ENCODE measurements around the gene DCPS.
"Not testable (repeated sequence)": the region's sequence is repeated elsewhere in the genome, so short reads cannot be mapped to it uniquely, and the experiment has no call there.

The DCPS gene

GRCh38 chr11:126357969-126358762, 54.3 kb downstream of the DCPS start:
- DNase-seq (ENCODE audit: extremely low read depth in 1 of 2, low read depth in 1 of 2), result no peak

DNA sequence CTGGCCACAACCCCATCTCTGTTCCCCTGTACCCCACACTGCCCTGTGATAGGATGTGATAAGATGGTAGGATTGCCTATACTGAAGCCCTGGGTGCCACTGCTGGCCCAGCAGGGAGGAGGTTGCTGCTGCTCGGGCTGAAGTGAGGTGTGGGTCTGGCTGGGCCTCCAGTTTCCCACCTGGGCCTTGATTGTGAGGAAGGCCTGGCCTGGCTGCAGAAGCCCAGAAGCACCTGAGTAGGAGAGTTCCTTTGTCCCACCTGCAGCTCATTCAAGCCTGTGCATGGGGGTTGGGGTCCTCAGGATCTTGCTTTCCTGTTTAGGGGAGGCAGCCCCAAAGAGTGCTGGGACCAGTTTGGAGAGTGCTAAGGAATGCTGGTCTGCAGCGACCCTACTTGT, 54.9 kb downstream of the DCPS start:
- no peak for DNase-seq (ENCODE audit: extremely low read depth in 1 of 2, low read depth in 1 of 2)

DNA sequence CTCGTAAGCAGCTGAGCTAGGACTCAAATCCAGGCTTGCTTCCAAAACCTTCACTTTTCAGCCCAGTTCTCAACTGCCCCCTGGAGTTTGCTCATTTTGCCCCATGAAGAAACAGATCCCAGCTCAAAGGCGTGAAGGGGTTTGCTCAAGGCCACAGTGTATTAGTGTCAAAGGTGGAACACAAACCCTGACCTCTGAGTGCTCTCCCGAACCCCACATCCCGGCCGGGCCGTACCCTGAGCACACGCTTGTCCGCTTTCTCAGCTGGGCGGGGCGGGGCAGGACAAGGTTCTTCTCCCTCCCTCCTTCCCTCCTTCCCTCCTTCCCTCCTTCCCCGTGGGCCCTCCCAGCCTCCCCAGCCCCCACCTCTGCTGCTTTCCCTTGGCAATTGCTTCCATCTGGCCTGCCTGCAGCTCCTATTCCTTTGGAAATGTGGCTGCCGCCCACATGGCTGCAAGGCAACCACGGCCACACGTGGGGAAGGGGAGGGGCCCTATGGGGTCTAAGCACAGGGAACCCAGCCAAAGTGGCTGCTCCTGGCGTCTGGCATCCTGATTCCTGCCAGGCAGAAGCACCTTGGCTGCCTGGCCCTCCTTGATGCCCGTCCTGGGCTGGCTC, 55.7 kb downstream of the DCPS start:
- DNase-seq (ENCODE audit: extremely low read depth in 1 of 2, low read depth in 1 of 2), result no peak

GRCh38 chr11:126360049-126360446, 56.2 kb downstream of the DCPS start:
- DNase-seq (ENCODE audit: extremely low read depth in 1 of 2, low read depth in 1 of 2), result no peak

DNA sequence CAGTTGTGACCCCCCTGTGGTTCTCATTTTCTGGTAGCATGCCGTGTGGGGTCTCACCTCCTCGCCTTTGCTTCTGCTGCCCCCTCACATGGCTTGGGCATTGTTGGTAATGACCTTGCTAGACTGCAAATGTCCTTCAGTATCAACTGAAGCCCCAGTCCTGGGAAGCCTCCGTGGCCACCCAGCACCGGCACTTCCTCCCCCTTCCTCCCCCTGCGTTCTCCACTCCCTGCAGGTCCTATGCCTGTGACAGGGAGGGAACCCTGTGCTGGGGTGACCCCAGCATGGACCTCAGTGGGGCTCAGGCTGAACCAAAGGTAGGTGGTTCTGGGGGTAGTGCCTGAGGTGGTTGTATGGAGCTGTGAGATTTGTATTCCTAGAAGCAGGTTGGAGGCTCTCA, 57.5 kb downstream of the DCPS start:
- DNase-seq (ENCODE audit: extremely low read depth in 1 of 2, low read depth in 1 of 2), result no peak

DNA sequence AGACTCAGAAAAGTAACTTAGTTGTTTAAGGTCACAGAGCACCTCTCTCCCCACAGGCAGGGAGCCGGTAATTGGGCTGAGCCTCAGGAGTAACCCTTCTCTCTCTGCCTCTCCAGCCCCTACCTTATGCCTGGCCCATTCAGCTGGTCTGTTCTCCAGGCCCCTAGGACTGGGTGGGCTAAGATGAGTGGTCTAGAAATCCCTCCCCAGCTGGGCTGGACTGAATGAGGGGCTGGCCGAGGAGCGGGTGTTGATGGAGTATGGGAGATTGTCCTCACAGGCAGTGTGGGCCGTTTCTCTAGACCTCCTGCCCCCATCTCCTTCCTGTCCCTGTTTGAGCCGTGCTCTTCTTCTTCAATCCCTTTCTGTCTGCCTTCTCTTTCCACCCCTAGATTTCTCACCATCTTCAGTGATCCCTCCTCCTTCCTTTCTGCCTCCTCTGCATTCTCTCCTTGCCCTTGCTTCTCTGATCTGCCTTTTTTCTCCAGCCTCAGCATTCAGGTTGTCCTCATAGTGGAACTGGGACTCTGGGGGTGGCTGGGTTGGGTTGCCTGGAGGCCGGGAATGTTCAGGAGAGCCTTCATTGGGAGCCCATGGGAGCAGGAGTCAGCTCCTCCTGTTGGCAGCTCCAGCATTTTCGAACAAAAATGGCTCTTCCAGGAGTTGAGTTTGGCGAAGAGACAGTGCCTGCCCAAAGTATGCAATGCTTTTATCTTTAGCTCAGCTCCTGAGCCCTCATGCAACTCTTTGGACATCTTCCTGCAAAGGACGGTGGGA, 59.2 kb downstream of the DCPS start:
- DNase-seq (ENCODE audit: extremely low read depth in 1 of 2, low read depth in 1 of 2), result no peak

DNA sequence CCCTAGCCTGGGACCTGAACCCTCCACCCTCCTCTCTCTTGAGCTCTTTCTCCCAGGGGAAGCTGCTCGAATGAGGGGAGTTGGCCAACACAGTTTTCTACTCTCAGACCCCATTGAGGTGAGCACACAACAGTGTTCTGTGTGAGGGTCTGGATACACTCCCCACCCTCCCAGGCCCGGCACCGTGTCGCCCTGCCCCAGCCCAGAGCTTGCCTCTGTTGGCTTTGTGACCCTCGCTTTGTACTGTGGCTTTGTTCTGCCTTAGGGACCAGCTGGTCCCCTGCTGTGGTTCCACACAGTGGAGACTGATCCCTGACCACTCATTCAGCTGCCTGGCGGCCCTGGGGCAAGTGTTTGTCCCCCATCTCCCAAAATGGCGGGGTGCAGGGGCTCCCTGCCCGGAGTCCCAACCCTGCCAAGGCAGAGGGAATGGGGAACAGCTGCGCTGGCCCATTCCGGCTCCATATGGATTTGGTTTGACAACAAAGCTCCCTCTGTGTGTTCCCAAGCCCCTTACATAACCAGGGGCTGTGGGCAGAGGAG, 59.9 kb downstream of the DCPS start:
- no peak for DNase-seq (ENCODE audit: extremely low read depth in 1 of 2, low read depth in 1 of 2)

GRCh38 chr11:126364735-126365134, 60.9 kb downstream of the DCPS start:
- DNase-seq (ENCODE audit: extremely low read depth in 1 of 2, low read depth in 1 of 2), result not testable (repeated sequence)

DNA sequence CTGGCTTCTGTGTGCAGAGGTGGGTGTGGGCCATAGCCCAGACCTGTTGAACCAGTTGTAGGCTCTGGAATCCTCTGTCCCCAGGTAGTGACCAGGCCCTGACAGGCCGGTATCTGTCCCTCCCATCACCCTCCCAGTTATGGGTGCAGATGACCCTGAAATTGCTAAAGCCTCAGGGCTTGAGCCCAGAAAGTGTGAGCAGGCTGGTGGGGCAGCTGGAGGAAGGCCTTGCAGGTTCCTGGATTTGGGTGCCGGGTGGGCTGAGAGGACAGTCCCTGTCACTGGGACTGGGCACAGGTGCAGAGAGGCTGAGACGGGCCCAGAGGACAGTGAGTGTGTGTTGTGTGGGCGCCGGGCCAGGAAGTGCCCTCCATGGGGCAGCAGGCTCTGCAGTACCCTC, 61.6 kb downstream of the DCPS start:
- not testable (repeated sequence) for DNase-seq (ENCODE audit: extremely low read depth in 1 of 2, low read depth in 1 of 2)

- DNase-seq (ENCODE audit: extremely low read depth in 1 of 2, low read depth in 1 of 2), result no peak
Measured at GRCh38 chr11:126366064-126366822, 62.4 kb downstream of the DCPS start.

GRCh38 chr11:126366823-126367654, 63.2 kb downstream of the DCPS start:
- DNase-seq (ENCODE audit: extremely low read depth in 1 of 2, low read depth in 1 of 2), result not testable (repeated sequence)

- not testable (repeated sequence) for DNase-seq (ENCODE audit: extremely low read depth in 1 of 2, low read depth in 1 of 2)
Measured at GRCh38 chr11:126367806-126368205, 63.9 kb downstream of the DCPS start.

DNA sequence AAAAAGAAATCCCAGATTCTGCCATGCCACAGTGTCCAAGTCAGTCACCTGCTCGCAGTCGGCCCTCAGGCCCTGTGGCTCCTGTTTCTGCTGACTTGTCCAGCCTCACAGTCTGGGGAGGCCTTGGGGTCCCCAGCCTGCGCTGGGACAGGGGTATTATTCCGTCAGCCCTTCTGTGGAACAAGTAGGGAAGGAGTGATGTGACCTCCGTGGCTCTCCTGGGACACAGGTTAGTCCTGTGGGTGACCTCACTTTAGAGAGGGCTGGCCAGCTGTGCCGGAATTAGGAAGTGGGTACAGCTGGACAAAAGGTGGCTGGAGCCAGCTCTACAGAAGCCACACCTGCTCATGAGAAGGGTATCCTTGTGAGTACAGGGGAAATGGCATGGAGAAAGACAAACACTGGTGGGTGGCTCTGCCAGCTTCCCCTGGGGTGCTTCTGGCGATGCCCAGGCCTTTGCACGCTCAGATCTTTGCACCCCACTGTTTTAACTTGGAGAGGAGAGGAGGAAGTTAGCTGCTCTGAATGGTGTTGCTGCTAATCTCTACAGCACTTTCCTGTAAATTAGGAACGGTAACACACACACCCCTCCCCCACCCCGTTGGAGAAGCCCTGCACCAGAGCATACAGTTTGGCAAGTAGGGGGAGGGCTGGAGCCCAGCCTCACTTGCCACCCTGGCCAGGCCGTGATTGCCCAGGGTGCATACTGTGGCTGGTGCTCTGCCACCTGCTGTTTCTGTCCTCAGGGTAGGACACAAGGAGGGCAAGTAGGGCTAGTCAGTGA, 64.7 kb downstream of the DCPS start:
- not testable (repeated sequence) for DNase-seq (ENCODE audit: extremely low read depth in 1 of 2, low read depth in 1 of 2)

- DNase-seq (ENCODE audit: extremely low read depth in 1 of 2, low read depth in 1 of 2), result no peak
Measured at GRCh38 chr11:126370016-126370415, 66.2 kb downstream of the DCPS start.

- DNase-seq (ENCODE audit: extremely low read depth in 1 of 2, low read depth in 1 of 2), result no peak
Measured at GRCh38 chr11:126371595-126371994, 67.7 kb downstream of the DCPS start.

- not testable (repeated sequence) for DNase-seq (ENCODE audit: extremely low read depth in 1 of 2, low read depth in 1 of 2)
Measured at GRCh38 chr11:126373389-126374066, 69.7 kb downstream of the DCPS start.

DNA sequence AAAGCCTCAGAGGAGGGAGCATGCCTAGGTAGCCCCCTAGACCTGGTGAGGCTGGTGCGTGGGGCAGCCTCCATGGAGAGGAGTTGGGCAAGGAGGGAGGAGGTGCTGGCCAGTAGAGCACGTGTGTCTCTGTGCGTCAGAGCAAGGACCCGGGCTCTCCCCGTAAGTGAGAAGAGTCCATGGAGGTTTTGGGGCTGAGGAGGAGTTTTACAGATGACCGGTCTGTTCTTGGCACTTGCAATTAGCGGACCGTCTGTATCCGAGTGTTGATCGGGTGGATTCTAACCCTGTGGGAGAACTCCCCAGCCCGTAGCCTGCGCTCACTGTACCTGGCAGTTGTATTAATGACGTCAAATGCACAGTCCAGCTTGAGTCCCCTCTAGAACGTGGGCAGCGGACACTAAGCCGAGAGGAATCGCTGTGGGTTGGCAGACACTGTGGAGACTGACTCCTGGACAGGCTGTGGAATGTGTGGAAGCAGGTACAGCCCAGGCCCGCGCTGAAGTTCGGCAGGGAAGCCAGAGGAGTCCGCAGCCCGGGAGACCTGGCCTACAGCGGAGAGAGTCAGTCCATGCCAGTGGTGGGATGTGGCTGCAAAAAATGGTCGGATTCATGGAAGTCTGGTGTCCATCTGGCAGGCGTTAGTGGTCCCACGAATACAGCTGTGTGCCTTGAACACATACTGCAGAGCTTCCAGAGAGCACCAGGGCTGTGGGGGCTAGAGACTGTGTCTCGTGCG, 70.9 kb downstream of the DCPS start:
- DNase-seq (ENCODE audit: extremely low read depth in 1 of 2, low read depth in 1 of 2), result not testable (repeated sequence)

GRCh38 chr11:126375726-126376125, 71.9 kb downstream of the DCPS start:
- no peak for DNase-seq (ENCODE audit: extremely low read depth in 1 of 2, low read depth in 1 of 2)

Measured in stimulated activated CD8-positive, alpha-beta memory T cell treated with anti-CD3 and anti-CD28 coated beads, Interleukin-7, amount 100 ng/mL, for 48 hours (primary cell).